CD8-positive, alpha-beta memory T cell (primary cell): ENCODE results near the gene PRIMA1. TPM values are rescaled to one million over a fixed set of nuclear protein-coding genes. Genes with fewer than 3 reads are reported as not detected.

ENCODE experiments used
- CTCF ChIA-PET: fragments of 350-600 bp; sonication (Branson Sonifier 250); formaldehyde crosslinking; loops from one replicate; lab custom pipeline; 2021; ENCODE audit warnings: antibody characterized with exemption; lab: Charles Lee
- POLR2A ChIA-PET: fragments of 350-600 bp; sonication (Branson Sonifier 250); formaldehyde crosslinking; loops from one replicate; lab custom pipeline; 2021; ENCODE audit warnings: antibody characterized with exemption; lab: Charles Lee
- DNase-seq, 5 donors: peaks; one replicate each; pipeline versions ENCODE4 v3.0.0 to v3.0.0-alpha.2; 2020 to 2022; ENCODE audit warnings: mixed read lengths in 1 of 5
- H3K27ac ChIP-seq: one replicate; pipeline ENCODE4 v1.7.0; 2013; ENCODE audit warnings: low read depth, mild to moderate bottlenecking, low read length, moderate library complexity
- H3K27me3 ChIP-seq: 2 replicates; pipeline ENCODE4 v1.7.0; 2013; ENCODE audit warnings: low read length, mild to moderate bottlenecking; ENCODE audit not compliant: insufficient read depth, poor library complexity, severe bottlenecking
- H3K36me3 ChIP-seq: 2 replicates; pipeline ENCODE4 v1.7.0; 2013; ENCODE audit warnings: mild to moderate bottlenecking, low read length, moderate library complexity; ENCODE audit not compliant: insufficient read depth
- H3K4me1 ChIP-seq: 2 replicates; pipeline ENCODE4 v1.7.0; 2013; ENCODE audit warnings: mild to moderate bottlenecking, low read length, moderate library complexity; ENCODE audit not compliant: insufficient read depth
- H3K4me3 ChIP-seq: 2 replicates; pipeline ENCODE4 v1.7.0; 2013; ENCODE audit warnings: mild to moderate bottlenecking, low read length
- H3K9me3 ChIP-seq: 2 replicates; pipeline ENCODE4 v1.7.0; 2013; ENCODE audit warnings: mild to moderate bottlenecking, low read length
- H3K27ac Mint-ChIP-seq, 8 donors: one replicate each; pipeline ENCODE4 v1.8.0; 2020 to 2021; ENCODE audit warnings: mixed read lengths in 8 of 8, mild to moderate bottlenecking in 6 of 8, inconsistent platforms in 3 of 8, moderate library complexity in 3 of 8
- H3K27me3 Mint-ChIP-seq, 2 donors: one replicate each; pipeline ENCODE4 v1.8.0; 2020 to 2021; ENCODE audit warnings: mixed read lengths in 2 of 2, mild to moderate bottlenecking in 1 of 2, moderate library complexity in 1 of 2
- H3K36me3 Mint-ChIP-seq, 3 donors: one replicate each; pipeline ENCODE4 v1.8.0; 2020 to 2021; ENCODE audit warnings: mixed read lengths in 3 of 3, inconsistent platforms in 1 of 3, mild to moderate bottlenecking in 1 of 3
- H3K4me1 Mint-ChIP-seq, 3 donors: one replicate each; pipeline ENCODE4 v1.8.0; 2020 to 2021; ENCODE audit warnings: mixed read lengths in 3 of 3, inconsistent platforms in 1 of 3, mild to moderate bottlenecking in 1 of 3
- H3K4me3 Mint-ChIP-seq, 7 donors: one replicate each; pipeline ENCODE4 v1.8.0; 2020 to 2021; ENCODE audit warnings: mixed read lengths in 7 of 7, mild to moderate bottlenecking in 6 of 7, moderate library complexity in 4 of 7, inconsistent platforms in 2 of 7
- H3K9me3 Mint-ChIP-seq, 5 donors: one replicate each; pipeline ENCODE4 v1.8.0; 2020 to 2022; ENCODE audit warnings: mixed read lengths in 5 of 5, mild to moderate bottlenecking in 3 of 5, moderate library complexity in 2 of 5, inconsistent platforms in 1 of 5
- polyA plus RNA-seq: library from polyadenylated mRNA; unstranded; fragments of 300-500 nt; fragmentation: Illumina TruSeq; gene quantifications from one replicate; pipeline ENCODE4 v1.2.3, GENCODE V29; 2021
- total RNA-seq, 2 experiments: library from RNA; stranded (reverse); gene quantifications; one replicate each; pipeline ENCODE4 v1.2.3, GENCODE V29; 2021

Gene PRIMA1
- total and polyA plus RNA-seq, 3 experiments from 2014 or later: not detected

- Histone ChIP-seq H3K36me3 (no peaks in the 10 kb centered on the region), H3K4me1 (no peaks in the 10 kb centered on the region), H3K4me3 (no peak overlapping the region), H3K9me3 (no peaks in the 10 kb centered on the region), H3K27me3 (no peaks in the 10 kb centered on the region), H3K27ac (no peak overlapping the region)
- H3K9me3 Mint-ChIP-seq: no peaks in the 10 kb centered on the region
- no peaks in the 10 kb centered on the region for H3K36me3 Mint-ChIP-seq
- H3K4me1 Mint-ChIP-seq: no peaks in the 10 kb centered on the region
- H3K27me3 Mint-ChIP-seq: peaks cover 0 to 6% of the 10 kb centered on the region in 2 donors
- CTCF ChIA-PET: no interaction called here
- DNase-seq: no peak
- H3K27ac Mint-ChIP-seq: no peak overlapping the region
- H3K4me3 Mint-ChIP-seq: no peak overlapping the region
- POLR2A ChIA-PET: no interaction called here
Observed at GRCh38 chr14:93778453-93778852, 9.8 kb downstream of the PRIMA1 start.

- Mint-ChIP-seq H3K4me1 (no peaks in the 10 kb centered on the region), H3K27ac (no peak overlapping the region), H3K27me3 (peaks cover 2 to 5% of the 10 kb centered on the region in 2 donors), H3K36me3 (no peaks in the 10 kb centered on the region), H3K4me3 (no peak overlapping the region), H3K9me3 (no peaks in the 10 kb centered on the region)
- Histone ChIP-seq H3K4me3 (no peak overlapping the region), H3K36me3 (no peaks in the 10 kb centered on the region), H3K9me3 (no peaks in the 10 kb centered on the region), H3K27ac (no peak overlapping the region), H3K27me3 (no peaks in the 10 kb centered on the region), H3K4me1 (no peaks in the 10 kb centered on the region)
- DNase-seq: no peak
- ChIA-PET POLR2A (no interaction called here), CTCF (no interaction called here)
Observed at GRCh38 chr14:93775744-93776143, 12.5 kb downstream of the PRIMA1 start.

GRCh38 chr14:93775158-93775557, 13.1 kb downstream of the PRIMA1 start:
- CTCF ChIA-PET: no interaction called here
- H3K4me1 ChIP-seq: no peaks in the 10 kb centered on the region
- H3K4me1 Mint-ChIP-seq: no peaks in the 10 kb centered on the region
- H3K4me3 ChIP-seq: no peak overlapping the region
- no peak overlapping the region for H3K4me3 Mint-ChIP-seq
- no peaks in the 10 kb centered on the region for H3K36me3 ChIP-seq
- H3K9me3 Mint-ChIP-seq: no peaks in the 10 kb centered on the region
- no peak overlapping the region for H3K27ac ChIP-seq
- no peak for DNase-seq
- H3K27me3 ChIP-seq: no peaks in the 10 kb centered on the region
- H3K36me3 Mint-ChIP-seq: no peaks in the 10 kb centered on the region
- POLR2A ChIA-PET: no interaction called here
- peaks cover 5 to 8% of the 10 kb centered on the region in 2 donors for H3K27me3 Mint-ChIP-seq
- H3K9me3 ChIP-seq: no peaks in the 10 kb centered on the region
- no peak overlapping the region for H3K27ac Mint-ChIP-seq

- no peak overlapping the region for H3K4me3 Mint-ChIP-seq
- peaks cover 8 to 9% of the 10 kb centered on the region in 2 donors for H3K27me3 Mint-ChIP-seq
- POLR2A ChIA-PET: no interaction called here
- Histone ChIP-seq H3K9me3 (no peaks in the 10 kb centered on the region), H3K27ac (no peak overlapping the region), H3K27me3 (no peaks in the 10 kb centered on the region), H3K36me3 (no peaks in the 10 kb centered on the region), H3K4me1 (no peaks in the 10 kb centered on the region), H3K4me3 (no peak overlapping the region)
- no peaks in the 10 kb centered on the region for H3K9me3 Mint-ChIP-seq
- no peaks in the 10 kb centered on the region for H3K4me1 Mint-ChIP-seq
- no peak for DNase-seq
- H3K36me3 Mint-ChIP-seq: no peaks in the 10 kb centered on the region
- CTCF ChIA-PET: no interaction called here
- no peak overlapping the region for H3K27ac Mint-ChIP-seq
Observed at GRCh38 chr14:93772263-93772662, 16.0 kb downstream of the PRIMA1 start.

- POLR2A ChIA-PET: no interaction called here
- Histone ChIP-seq H3K36me3 (no peaks in the 10 kb centered on the region), H3K4me1 (no peaks in the 10 kb centered on the region), H3K9me3 (no peaks in the 10 kb centered on the region), H3K27ac (no peak overlapping the region), H3K4me3 (no peak overlapping the region), H3K27me3 (no peaks in the 10 kb centered on the region)
- Mint-ChIP-seq H3K4me3 (no peak overlapping the region), H3K36me3 (no peaks in the 10 kb centered on the region), H3K4me1 (no peaks in the 10 kb centered on the region), H3K9me3 (peaks cover 0 to 2% (median 0%) of the 10 kb centered on the region in 5 donors), H3K27me3 (peaks cover 7 to 27% of the 10 kb centered on the region in 2 donors), H3K27ac (no peak overlapping the region)
- no peak for DNase-seq
- CTCF ChIA-PET: no interaction called here
Observed at GRCh38 chr14:93765970-93766369, 22.3 kb downstream of the PRIMA1 start.

GRCh38 chr14:93765155-93765554, 23.1 kb downstream of the PRIMA1 start:
- Histone ChIP-seq H3K4me1 (no peaks in the 10 kb centered on the region), H3K4me3 (no peak overlapping the region), H3K9me3 (no peaks in the 10 kb centered on the region), H3K27ac (no peak overlapping the region), H3K27me3 (no peaks in the 10 kb centered on the region), H3K36me3 (no peaks in the 10 kb centered on the region)
- DNase-seq: no peak
- Mint-ChIP-seq H3K4me1 (no peaks in the 10 kb centered on the region), H3K9me3 (peaks cover 0 to 5% (median 0%) of the 10 kb centered on the region in 5 donors), H3K36me3 (no peaks in the 10 kb centered on the region), H3K27me3 (peaks cover 5 to 24% of the 10 kb centered on the region in 2 donors), H3K4me3 (no peak overlapping the region), H3K27ac (no peak overlapping the region)
- POLR2A ChIA-PET: no interaction called here
- CTCF ChIA-PET: no interaction called here

DNA sequence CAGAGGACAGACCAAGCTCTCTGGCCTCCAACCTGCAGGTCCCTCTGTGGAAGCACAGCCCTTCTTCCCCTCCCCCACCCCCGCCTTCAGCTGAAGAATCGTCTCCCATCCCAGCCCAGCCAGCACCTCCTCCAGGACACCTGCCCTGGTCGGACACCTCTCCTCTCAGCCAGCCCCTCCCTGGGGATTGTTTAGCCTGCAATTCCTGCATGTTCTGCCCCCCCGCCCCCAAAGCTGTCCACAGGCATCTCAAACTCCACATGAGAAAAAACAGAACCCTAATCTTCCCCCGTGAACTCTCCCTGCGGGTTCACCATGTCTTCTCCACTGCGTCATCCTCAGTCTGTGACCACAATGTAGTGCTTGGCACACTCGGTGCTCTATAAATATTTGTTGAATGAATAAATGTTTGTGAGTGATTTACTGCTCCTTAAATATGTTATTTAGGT, 24.1 kb downstream of the PRIMA1 start:
- no peak overlapping the region for H3K4me3 Mint-ChIP-seq
- H3K4me1 Mint-ChIP-seq: no peaks in the 10 kb centered on the region
- Histone ChIP-seq H3K4me1 (no peaks in the 10 kb centered on the region), H3K36me3 (no peaks in the 10 kb centered on the region), H3K4me3 (no peak overlapping the region), H3K27ac (no peak overlapping the region), H3K27me3 (no peaks in the 10 kb centered on the region), H3K9me3 (no peaks in the 10 kb centered on the region)
- H3K27ac Mint-ChIP-seq: no peak overlapping the region
- POLR2A ChIA-PET: no interaction called here
- H3K27me3 Mint-ChIP-seq: peaks cover 5 to 20% of the 10 kb centered on the region in 2 donors
- H3K36me3 Mint-ChIP-seq: no peaks in the 10 kb centered on the region
- peaks cover 0 to 5% (median 0%) of the 10 kb centered on the region in 5 donors for H3K9me3 Mint-ChIP-seq
- CTCF ChIA-PET: no interaction called here
- DNase-seq: no peak

DNA sequence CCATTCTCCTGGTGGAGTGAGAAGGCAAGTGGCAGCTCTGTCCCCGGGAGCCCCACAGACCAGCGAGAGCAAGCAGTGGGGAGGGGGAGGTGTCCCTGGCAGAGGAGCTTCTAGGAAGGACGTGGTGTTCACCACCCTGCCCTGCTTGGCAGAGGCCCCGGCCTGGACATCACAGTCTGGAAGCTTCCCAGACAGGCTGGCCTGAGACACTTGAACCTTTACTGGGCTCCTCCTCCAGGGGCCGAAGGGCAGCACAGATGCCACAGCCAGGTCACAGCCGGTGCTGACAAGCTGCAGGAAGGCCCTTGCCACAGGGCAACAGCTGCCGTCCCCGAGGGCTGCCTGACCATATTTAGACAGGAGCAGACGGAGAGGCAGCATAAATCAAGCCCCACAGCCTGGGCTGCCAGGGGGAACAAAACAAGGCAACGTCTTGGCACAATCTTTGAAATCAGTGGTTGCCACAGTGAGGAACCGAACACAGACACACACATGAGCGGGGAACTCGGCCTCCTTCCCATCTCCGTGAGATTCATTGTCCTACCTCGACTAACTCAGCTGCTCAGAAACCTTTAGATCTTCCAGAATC, 28.5 kb downstream of the PRIMA1 start:
- Mint-ChIP-seq H3K27me3 (peaks cover 7 to 18% of the 10 kb centered on the region in 2 donors), H3K9me3 (peaks cover 0 to 5% (median 0%) of the 10 kb centered on the region in 5 donors), H3K27ac (no peak overlapping the region), H3K4me3 (no peak overlapping the region), H3K4me1 (no peaks in the 10 kb centered on the region), H3K36me3 (no peaks in the 10 kb centered on the region)
- no peaks in the 10 kb centered on the region for H3K27me3 ChIP-seq
- ChIA-PET CTCF (no interaction called here), POLR2A (no interaction called here)
- H3K27ac ChIP-seq: no peak overlapping the region
- H3K9me3 ChIP-seq: no peaks in the 10 kb centered on the region
- no peaks in the 10 kb centered on the region for H3K4me1 ChIP-seq
- no peaks in the 10 kb centered on the region for H3K36me3 ChIP-seq
- DNase-seq: no peak
- no peak overlapping the region for H3K4me3 ChIP-seq
